GM12878 (cell line): ENCODE results near the gene HHIPL1. TPM values are rescaled to one million over a fixed set of nuclear protein-coding genes. Genes with fewer than 3 reads are reported as not detected.

Experiments used
- ATAC-seq: fragments of 200-7000 bp; cut with Tn5 transposase; 3 replicates; pipeline ENCODE4 v1.9.1; 2020; ENCODE audit warnings: mild to moderate bottlenecking, moderate library complexity
- BruUV-seq: library from RNA; stranded (reverse); fragments of 400-500 nt; replicated peaks from 2 replicates; lab custom pipeline; 2021; lab: Mats Ljungman, UMichigan
- CTCF ChIA-PET: fragments of 300-600 bp; sonication (Branson Sonifier 250); formaldehyde crosslinking; extraction: SDS; loops from one replicate; lab custom pipeline; 2021; ENCODE audit warnings: inconsistent platforms; lab: Yijun Ruan, JAX
- POLR2A ChIA-PET: fragments of 350-600 bp; formaldehyde crosslinking; extraction: SDS; loops from one replicate; lab custom pipeline; 2021; ENCODE audit warnings: inconsistent platforms; lab: Charles Lee
- RAD21 ChIA-PET: fragments of 300-600 bp; sonication (Branson Sonifier 250); formaldehyde crosslinking; loops from one replicate; lab custom pipeline; 2023; ENCODE audit warnings: antibody characterized with exemption; ENCODE audit not compliant: unreplicated experiment; lab: Charles Lee
- SMC1A ChIA-PET: fragments of 300-600 bp; sonication (Branson Sonifier 250); formaldehyde crosslinking; loops from one replicate; lab custom pipeline; 2023; ENCODE audit not compliant: unreplicated experiment, uncharacterized antibody; lab: Charles Lee
- DNase-seq: peaks from one replicate; pipeline ENCODE4 v3.0.0-alpha.2; 2011; ENCODE audit warnings: low read depth, low spot score
- FAIRE-seq: peaks from 3 replicates; lab custom pipeline; 2011; peaks lifted over from hg19 to GRCh38; lab: Jason Lieb, UNC
- H2AFZ ChIP-seq: 2 replicates; pipeline ENCODE4 v1.6.0; 2011; ENCODE audit warnings: low read depth, low read length, control low read depth; ENCODE audit not compliant: control insufficient read depth
- H3K27ac ChIP-seq: 2 replicates; pipeline ENCODE4 v1.5.1; 2011; ENCODE audit warnings: control low read depth; ENCODE audit not compliant: control insufficient read depth, insufficient read depth
- H3K27me3 ChIP-seq, 2 experiments: replicated peaks in 1 of 2; 2 replicates each; pipeline versions ENCODE4 v1.6.0 to v1.6.1; 2011; ENCODE audit warnings: low read length in 1 of 2; ENCODE audit not compliant: control insufficient read depth in 2 of 2, insufficient read depth in 2 of 2
- H3K36me3 ChIP-seq, 2 experiments: 2 replicates each; pipeline ENCODE4 v1.5.1; 2011; ENCODE audit warnings: low read length in 1 of 2; ENCODE audit not compliant: control insufficient read depth in 2 of 2, insufficient read depth in 2 of 2
- H3K4me1 ChIP-seq: 2 replicates; pipeline ENCODE4 v1.6.1; 2011; ENCODE audit warnings: mild to moderate bottlenecking, low read length, moderate library complexity, mixed read lengths; ENCODE audit not compliant: control insufficient read depth, insufficient read depth
- H3K4me2 ChIP-seq: 2 replicates; pipeline ENCODE4 v1.6.0; 2011; ENCODE audit warnings: control low read depth; ENCODE audit not compliant: control insufficient read depth, insufficient read depth
- H3K4me3 ChIP-seq: fragments of 200-600 bp; sonication (generic); 2 replicates; pipeline ENCODE4 v1.5.1; 2016
- H3K79me2 ChIP-seq: 2 replicates; pipeline ENCODE4 v1.6.0; 2011; ENCODE audit warnings: low read length; ENCODE audit not compliant: control insufficient read depth, insufficient read depth
- H3K9ac ChIP-seq: 2 replicates; pipeline ENCODE4 v1.8.0; 2011; ENCODE audit warnings: low read length, control low read depth, mixed read lengths; ENCODE audit not compliant: control insufficient read depth, insufficient read depth
- H3K9me3 ChIP-seq: replicated peaks from 3 replicates; pipeline ENCODE4 v1.5.1; 2011; ENCODE audit warnings: mild to moderate bottlenecking, low read length; ENCODE audit not compliant: control insufficient read depth, insufficient read depth
- H4K20me1 ChIP-seq: 2 replicates; pipeline ENCODE4 v1.6.0; 2011; ENCODE audit not compliant: control insufficient read depth, insufficient read depth
- ASH2L ChIP-seq: fragments of 300-600, 200-600 bp; sonication (generic); IDR thresholded peaks from 2 replicates; pipeline ENCODE4 v1.6.1; 2017; ENCODE audit warnings: low read depth, mild to moderate bottlenecking, borderline replicate concordance
- ATF7 ChIP-seq: fragments of 450-650 bp; IDR thresholded peaks from 2 replicates; pipeline ENCODE4 v1.6.1; 2016; ENCODE audit warnings: low read depth, mild to moderate bottlenecking
- BMI1 ChIP-seq: fragments of 450-650 bp; IDR thresholded peaks from 2 replicates; pipeline ENCODE4 v1.6.1; 2016; ENCODE audit warnings: mild to moderate bottlenecking, moderate library complexity, borderline replicate concordance
- CTCF ChIP-seq, 3 experiments: IDR thresholded peaks in 2 of 3; conservative IDR thresholded peaks in 1 of 3; 2 replicates each; pipeline ENCODE4 v1.5.1; 2011; ENCODE audit warnings: low read depth in 3 of 3, low read length in 3 of 3, mild to moderate bottlenecking in 3 of 3, control low read depth in 2 of 3, moderate library complexity in 2 of 3, inconsistent platforms in 1 of 3, mixed read lengths in 1 of 3; ENCODE audit not compliant: control insufficient read depth in 2 of 3, insufficient read depth in 1 of 3; ENCODE audit errors: extremely low read depth in 1 of 3
- IRF5 ChIP-seq: fragments of 450-650 bp; IDR thresholded peaks from 2 replicates; pipeline ENCODE4 v1.6.1; 2017; ENCODE audit warnings: borderline replicate concordance
- JUNB ChIP-seq: IDR thresholded peaks from 2 replicates; pipeline ENCODE4 v1.6.1; 2016; ENCODE audit warnings: antibody characterized with exemption, mild to moderate bottlenecking
- PAX8 ChIP-seq: fragments of 450-650 bp; IDR thresholded peaks from 2 replicates; pipeline ENCODE4 v1.6.1; 2017; ENCODE audit warnings: mild to moderate bottlenecking, moderate library complexity
- PML ChIP-seq: IDR thresholded peaks from 2 replicates; pipeline ENCODE4 v1.6.1; 2012; ENCODE audit warnings: low read length, inconsistent platforms
- POLR2A ChIP-seq: IDR thresholded peaks from 2 replicates; pipeline ENCODE4 v1.6.1; 2011; ENCODE audit warnings: low read depth, mild to moderate bottlenecking, low read length
- RELA ChIP-seq: fragments of 450-650 bp; IDR thresholded peaks from 2 replicates; pipeline ENCODE4 v1.8.0; 2014; ENCODE audit warnings: borderline replicate concordance; ENCODE audit not compliant: partially characterized antibody
- SRF ChIP-seq, 2 experiments: IDR thresholded peaks; 2 replicates each; pipeline ENCODE4 v1.6.1; 2011; ENCODE audit warnings: low read depth in 2 of 2, low read length in 2 of 2, mild to moderate bottlenecking in 1 of 2, moderate library complexity in 1 of 2
- TARDBP ChIP-seq: IDR thresholded peaks from 2 replicates; pipeline ENCODE4 v1.6.1; 2016; ENCODE audit warnings: borderline replicate concordance
- TCF7 ChIP-seq: IDR thresholded peaks from 2 replicates; pipeline ENCODE4 v1.6.1; 2014; ENCODE audit warnings: antibody characterized with exemption, borderline replicate concordance
- WGBS: methylation state at CpG from one replicate; pipeline ENCODE4 v1.1.6; 2016; ENCODE audit warnings: low lambda C conversion rate; ENCODE audit not compliant: insufficient replicate concordance, insufficient coverage; ENCODE audit errors: missing lambda C conversion rate; 5-methylcytosine and 5-hydroxymethylcytosine counted together
- in situ Hi-C: fragments of 300-500 bp; cut with MboI; formaldehyde crosslinking; loops from 9 replicates; pipeline ENCODE4 v1.14.3; 2018; ENCODE audit warnings: mixed read lengths
- intact Hi-C: fragments of 100-400 bp; cut with micrococcal nuclease; formaldehyde crosslinking; loops from one replicate; pipeline ENCODE4 v1.14.2; 2022; ENCODE audit not compliant: unreplicated experiment
- polyA plus RNA-seq, 11 experiments: library from polyadenylated mRNA; depleted of rRNA in 4 of 11; unstranded in 6 of 11; stranded (reverse) in 5 of 11; fragments of >200 nt; fragmentation: Nextera tagmentation in 4 of 11; fragmentation: Illumina TruSeq in 1 of 11; extraction: Ambion mirVana in 4 of 11; extraction: Trizol in 1 of 11; gene quantifications; 1 replicate in 1 of 11; 2 replicates in 10 of 11; pipeline versions ENCODE4 v1.2.1 to v1.2.3, GENCODE V29; 2011 to 2016; ENCODE audit warnings: inconsistent platforms in 2 of 11, missing spikeins in 2 of 11, low read depth in 1 of 11
- total RNA-seq, 4 experiments: library from RNA; depleted of rRNA in 3 of 4; stranded (reverse); fragments of >200 nt in 3 of 4; fragmentation: Illumina TruSeq in 1 of 4; extraction: Trizol in 1 of 4; gene quantifications; 2 replicates each; pipeline versions ENCODE4 v1.2.1 to v1.2.3, GENCODE V29; 2013 to 2021
- TF ChIP-seq, protein P1 (sequence below): IDR thresholded peaks from 2 replicates; pipeline ENCODE4 v1.6.1; 2011; ENCODE audit warnings: borderline replicate concordance, low read depth, mild to moderate bottlenecking, moderate library complexity, mixed read lengths, low read length; ENCODE audit not compliant: insufficient read depth; ENCODE audit errors: extremely low read length

HHIPL1 gene
- total and polyA plus RNA-seq, 10 of the 15 experiments (the other 5 are each of a cell fraction or from before 2014, with no cell fraction given): 0.09 TPM; not detected in 9

DNA sequence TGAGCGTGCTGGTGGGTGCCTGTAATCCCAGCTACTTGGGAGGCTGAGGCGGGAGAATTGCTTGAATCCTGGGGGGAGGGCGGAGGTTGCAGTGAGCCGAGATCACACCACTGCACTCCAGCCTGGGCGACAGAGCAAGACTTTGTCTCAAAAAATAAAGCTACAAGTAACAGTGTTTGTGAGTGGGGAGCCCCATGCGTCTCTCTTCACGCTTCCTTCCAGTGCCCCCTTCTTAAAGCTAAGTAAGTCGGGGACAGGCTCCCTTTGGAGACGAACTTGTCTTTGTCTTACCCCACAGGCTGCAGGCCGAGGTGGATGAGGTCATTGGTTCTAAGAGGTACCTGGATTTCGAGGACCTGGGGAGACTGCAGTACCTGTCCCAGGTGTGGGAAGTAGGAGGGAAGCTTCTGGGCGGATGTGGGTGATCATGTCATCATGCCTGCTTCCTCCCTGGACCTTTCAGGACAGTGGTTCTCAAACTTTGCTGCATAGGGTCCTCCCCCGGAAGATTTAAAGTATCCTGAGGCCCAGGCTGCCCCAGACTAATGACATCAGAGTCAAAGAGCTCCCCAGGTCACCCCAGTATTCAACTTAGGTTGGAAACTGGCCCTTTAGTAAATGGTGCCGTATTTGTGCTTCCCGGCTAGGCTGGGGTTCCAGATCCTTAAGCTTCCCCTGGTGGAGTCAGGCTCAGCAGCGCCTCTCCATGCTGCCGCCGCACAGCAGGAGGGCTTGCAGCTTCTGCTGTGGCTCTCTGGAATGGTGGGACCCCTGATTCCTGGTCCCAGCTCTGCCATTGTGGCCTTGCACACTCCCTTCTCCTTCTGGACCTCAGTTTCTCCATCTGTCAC is 76.2 kb downstream of the HHIPL1 start:
- no peaks in the 10 kb centered on the region for H3K79me2 ChIP-seq
- in situ Hi-C loops (no loop called here), intact Hi-C loops (no loop called here)
- no peak for DNase-seq
- H3K4me3 ChIP-seq: no peak overlapping the region
- RAD21 ChIA-PET: interaction anchor here (0.7 to 1.3 kb wide), 2 partner anchors 26 to 37 kb away, joined by 4 to 6 read pairs; partner anchors contain the start of gene CYP46A1
- no peak overlapping the region for H3K4me2 ChIP-seq
- H3K9me3 ChIP-seq: no peaks in the 10 kb centered on the region
- FAIRE-seq: no peak
- H3K27ac ChIP-seq: no peak overlapping the region
- SMC1A ChIA-PET: no interaction called here
- H2AFZ ChIP-seq: no peak overlapping the region
- no peak for ATAC-seq
- H3K36me3 ChIP-seq: no peaks in the 10 kb centered on the region
- POLR2A ChIA-PET: no interaction called here
- peaks cover 10% of the 10 kb centered on the region for H3K4me1 ChIP-seq
- 69% methylated on average over 17 of the region's 18 CpGs for WGBS
- BruUV-seq: no TSS peak
- no peaks in the 10 kb centered on the region; a peak in 1 of 4 replicates for H3K27me3 ChIP-seq
- H3K9ac ChIP-seq: no peak overlapping the region
- TF ChIP-seq RELA (no peak), POLR2A (no peak), IRF5 (no peak), PML (no peak), PAX8 (no peak), ATF7 (no peak), TCF7 (no peak), BMI1 (no peak), TARDBP (no peak), CTCF (IDR thresholded peaks at IDR 0.05 in 2 of 3, conservative IDR thresholded peaks at IDR 0.05 in 1 of 3; ENCODE audit: control insufficient read depth in 2 of 3, extremely low read depth in 1 of 3, insufficient read depth in 1 of 3, low read depth in 3 of 3, low read length in 3 of 3) (no peak), SRF (IDR thresholded peaks at IDR 0.05; ENCODE audit: low read depth in 2 of 2, low read length in 2 of 2) (no peak), JUNB (no peak), ASH2L (no peak)
- TF ChIP-seq, protein P1, sequence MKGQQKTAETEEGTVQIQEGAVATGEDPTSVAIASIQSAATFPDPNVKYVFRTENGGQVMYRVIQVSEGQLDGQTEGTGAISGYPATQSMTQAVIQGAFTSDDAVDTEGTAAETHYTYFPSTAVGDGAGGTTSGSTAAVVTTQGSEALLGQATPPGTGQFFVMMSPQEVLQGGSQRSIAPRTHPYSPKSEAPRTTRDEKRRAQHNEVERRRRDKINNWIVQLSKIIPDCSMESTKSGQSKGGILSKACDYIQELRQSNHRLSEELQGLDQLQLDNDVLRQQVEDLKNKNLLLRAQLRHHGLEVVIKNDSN: no peak
- no peaks in the 10 kb centered on the region for H4K20me1 ChIP-seq
- CTCF ChIA-PET: interaction anchor here (1.1 to 1.4 kb wide), 2 partner anchors 9 to 37 kb away, joined by 3 read pairs; partner anchors contain the start of gene CYP46A1
